Neural progenitor cell (in vitro differentiated cells): ENCODE data around the gene CAMK1D.

Experiments
- EZH2 ChIP-seq: fragments of 200-600 bp; sonication (generic); IDR thresholded peaks from 2 replicates; pipeline ENCODE4 v1.6.1; 2017; ENCODE audit warnings: antibody characterized with exemption, mild to moderate bottlenecking, moderate library complexity
- EZH2phosphoT487 ChIP-seq: fragments of 200-600 bp; sonication (generic); IDR thresholded peaks from 2 replicates; pipeline ENCODE4 v1.6.1; 2017; ENCODE audit warnings: antibody characterized with exemption
- TF ChIP-seq, protein P1 (sequence below): fragments of 200-600 bp; sonication (generic); IDR thresholded peaks from 2 replicates; pipeline ENCODE4 v1.5.1; 2017; ENCODE audit warnings: antibody characterized with exemption, mild to moderate bottlenecking

DNA sequence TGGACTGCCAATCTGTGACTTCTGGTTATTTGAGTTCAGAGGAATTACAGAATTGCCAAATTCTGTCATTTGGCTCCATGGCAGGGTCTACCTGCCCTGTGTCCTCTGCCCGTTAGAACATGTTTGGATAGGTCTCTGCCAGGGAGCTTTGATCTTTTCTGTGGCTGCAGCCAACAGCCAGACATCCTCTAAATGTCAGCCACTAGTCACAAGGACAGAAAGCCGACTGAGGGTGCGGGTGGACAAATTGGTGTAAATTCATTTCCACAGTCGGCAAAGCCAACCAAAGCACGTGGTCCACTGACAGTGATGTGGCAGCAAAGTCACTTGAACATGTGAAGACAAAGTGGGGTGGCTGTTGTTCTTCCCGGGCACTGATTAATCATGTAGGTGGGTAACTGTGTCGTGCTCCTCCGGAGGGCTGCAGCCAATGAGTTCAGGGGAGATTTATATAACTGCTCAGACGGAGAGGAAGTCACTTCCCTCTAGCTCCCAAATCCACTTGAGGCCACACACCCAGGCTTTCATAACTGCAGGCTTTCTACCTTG lies 26.7 kb upstream of the CAMK1D start:
- TF ChIP-seq, protein P1, sequence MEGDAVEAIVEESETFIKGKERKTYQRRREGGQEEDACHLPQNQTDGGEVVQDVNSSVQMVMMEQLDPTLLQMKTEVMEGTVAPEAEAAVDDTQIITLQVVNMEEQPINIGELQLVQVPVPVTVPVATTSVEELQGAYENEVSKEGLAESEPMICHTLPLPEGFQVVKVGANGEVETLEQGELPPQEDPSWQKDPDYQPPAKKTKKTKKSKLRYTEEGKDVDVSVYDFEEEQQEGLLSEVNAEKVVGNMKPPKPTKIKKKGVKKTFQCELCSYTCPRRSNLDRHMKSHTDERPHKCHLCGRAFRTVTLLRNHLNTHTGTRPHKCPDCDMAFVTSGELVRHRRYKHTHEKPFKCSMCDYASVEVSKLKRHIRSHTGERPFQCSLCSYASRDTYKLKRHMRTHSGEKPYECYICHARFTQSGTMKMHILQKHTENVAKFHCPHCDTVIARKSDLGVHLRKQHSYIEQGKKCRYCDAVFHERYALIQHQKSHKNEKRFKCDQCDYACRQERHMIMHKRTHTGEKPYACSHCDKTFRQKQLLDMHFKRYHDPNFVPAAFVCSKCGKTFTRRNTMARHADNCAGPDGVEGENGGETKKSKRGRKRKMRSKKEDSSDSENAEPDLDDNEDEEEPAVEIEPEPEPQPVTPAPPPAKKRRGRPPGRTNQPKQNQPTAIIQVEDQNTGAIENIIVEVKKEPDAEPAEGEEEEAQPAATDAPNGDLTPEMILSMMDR, result no peak
- TF ChIP-seq EZH2phosphoT487 (no peak), EZH2 (no peak)
